GM21381 (cell line): ENCODE measurements around the gene KAT6B.

ENCODE experiments used
- ATAC-seq: cut with Tn5 transposase; IDR thresholded peaks from one replicate; pipeline ENCODE4 v1.9.1; 2021; ENCODE audit warnings: mild to moderate bottlenecking, moderate library complexity; ENCODE audit not compliant: unreplicated experiment

Gene KAT6B

GRCh38 chr10:75008952-75009351, 182.6 kb downstream of the KAT6B start:
- ATAC-seq, result no peak

- ATAC-seq, result no peak
These were observed 183.0 kb downstream of the KAT6B start for GRCh38 chr10:75009426-75009825.

GRCh38 chr10:75010373-75010772, 184.0 kb downstream of the KAT6B start:
- no peak for ATAC-seq

- ATAC-seq, result no peak
These were observed 184.8 kb downstream of the KAT6B start for GRCh38 chr10:75011221-75011620.

GRCh38 chr10:75012471-75012870, 186.1 kb downstream of the KAT6B start:
- peak; percentile 38 for ATAC-seq

- no peak for ATAC-seq
These were observed 186.6 kb downstream of the KAT6B start for GRCh38 chr10:75013007-75013406.

GRCh38 chr10:75013522-75013921, 187.1 kb downstream of the KAT6B start:
- no peak for ATAC-seq

GRCh38 chr10:75014516-75015230, 188.3 kb downstream of the KAT6B start:
- ATAC-seq, result no peak

- no peak for ATAC-seq
These were observed 189.0 kb downstream of the KAT6B start for GRCh38 chr10:75015442-75015841.

GRCh38 chr10:75016325-75016724, 189.9 kb downstream of the KAT6B start:
- ATAC-seq, result no peak

GRCh38 chr10:75018251-75018650, 191.9 kb downstream of the KAT6B start:
- no peak for ATAC-seq

- no peak for ATAC-seq
These were observed 192.4 kb downstream of the KAT6B start for GRCh38 chr10:75018686-75019307.

GRCh38 chr10:75019370-75019769, 193.0 kb downstream of the KAT6B start:
- ATAC-seq, result no peak

- ATAC-seq, result no peak
These were observed 193.8 kb downstream of the KAT6B start for GRCh38 chr10:75020168-75020567.

- no peak for ATAC-seq
These were observed 195.2 kb downstream of the KAT6B start for GRCh38 chr10:75021379-75022249.

GRCh38 chr10:75023074-75023473, 196.7 kb downstream of the KAT6B start:
- no peak for ATAC-seq

- ATAC-seq, result no peak
These were observed 198.6 kb downstream of the KAT6B start for GRCh38 chr10:75024971-75025523.

- ATAC-seq, result no peak
These were observed 201.6 kb downstream of the KAT6B start for GRCh38 chr10:75028049-75028448.

GRCh38 chr10:75028748-75029147, 202.3 kb downstream of the KAT6B start:
- no peak for ATAC-seq

GRCh38 chr10:75029420-75029819, 203.0 kb downstream of the KAT6B start:
- ATAC-seq, result no peak

- ATAC-seq, result no peak
These were observed 203.5 kb downstream of the KAT6B start for GRCh38 chr10:75029857-75030256.
